Peyer's patch (tissue), 4 donors: ENCODE results near the gene FAIM2.

ENCODE experiments used
- POLR2A ChIP-seq, 2 donors: fragments of 450-650 bp; IDR thresholded peaks; one replicate each; pipeline ENCODE4 v1.5.1; 2017; ENCODE audit warnings: antibody characterized with exemption in 2 of 2, mild to moderate bottlenecking in 2 of 2, moderate library complexity in 2 of 2
- TF ChIP-seq, protein P1 (sequence below), 6 experiments: fragments of 450-650 bp in 4 of 6; fragments of 200-600 bp in 2 of 6; sonication (generic) in 1 of 6; IDR thresholded peaks; one replicate each; pipeline ENCODE4 v1.5.1; 2017 to 2019; ENCODE audit warnings: antibody characterized with exemption in 6 of 6, mild to moderate bottlenecking in 3 of 6, moderate library complexity in 1 of 6

DNA sequence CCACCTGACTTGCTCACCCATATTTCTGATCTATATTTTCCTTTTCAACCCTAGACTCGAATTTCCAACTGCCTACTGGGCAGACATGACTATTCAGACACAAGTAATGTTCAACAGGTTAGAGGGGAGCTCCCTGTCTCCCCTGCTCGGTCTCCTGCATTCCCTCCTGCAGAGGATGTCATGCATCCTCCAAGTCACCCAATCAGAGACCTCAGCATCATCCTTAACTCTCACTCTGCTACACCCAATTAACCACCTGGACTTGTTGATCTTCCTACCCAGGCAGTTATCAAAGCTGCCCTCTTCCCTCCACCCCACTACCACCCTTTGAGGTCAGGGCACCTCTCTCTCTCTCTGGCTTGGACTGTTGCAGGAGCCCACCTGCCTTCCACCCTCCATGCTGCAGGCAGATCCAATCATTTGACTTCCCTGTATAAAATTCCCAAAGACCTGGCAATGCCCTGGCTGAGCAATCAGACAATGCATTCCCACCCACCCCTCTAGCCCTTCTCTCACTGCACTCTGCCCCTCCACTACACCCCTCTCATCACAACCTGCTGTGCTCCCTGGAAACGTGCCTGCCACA is 10.9 kb downstream of the FAIM2 start:
- TF ChIP-seq, protein P1, sequence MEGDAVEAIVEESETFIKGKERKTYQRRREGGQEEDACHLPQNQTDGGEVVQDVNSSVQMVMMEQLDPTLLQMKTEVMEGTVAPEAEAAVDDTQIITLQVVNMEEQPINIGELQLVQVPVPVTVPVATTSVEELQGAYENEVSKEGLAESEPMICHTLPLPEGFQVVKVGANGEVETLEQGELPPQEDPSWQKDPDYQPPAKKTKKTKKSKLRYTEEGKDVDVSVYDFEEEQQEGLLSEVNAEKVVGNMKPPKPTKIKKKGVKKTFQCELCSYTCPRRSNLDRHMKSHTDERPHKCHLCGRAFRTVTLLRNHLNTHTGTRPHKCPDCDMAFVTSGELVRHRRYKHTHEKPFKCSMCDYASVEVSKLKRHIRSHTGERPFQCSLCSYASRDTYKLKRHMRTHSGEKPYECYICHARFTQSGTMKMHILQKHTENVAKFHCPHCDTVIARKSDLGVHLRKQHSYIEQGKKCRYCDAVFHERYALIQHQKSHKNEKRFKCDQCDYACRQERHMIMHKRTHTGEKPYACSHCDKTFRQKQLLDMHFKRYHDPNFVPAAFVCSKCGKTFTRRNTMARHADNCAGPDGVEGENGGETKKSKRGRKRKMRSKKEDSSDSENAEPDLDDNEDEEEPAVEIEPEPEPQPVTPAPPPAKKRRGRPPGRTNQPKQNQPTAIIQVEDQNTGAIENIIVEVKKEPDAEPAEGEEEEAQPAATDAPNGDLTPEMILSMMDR (IDR thresholded peaks at IDR 0.05) = no peak
- no peak for TF ChIP-seq POLR2A (IDR thresholded peaks at IDR 0.05)
